ENCODE measurements around the gene HABP4. TPM values are rescaled to one million over a fixed set of nuclear protein-coding genes. Genes with fewer than 3 reads are reported as not detected.

HABP4 gene
- total RNA-seq, 3 donors from 2014 or later (not counting 1 experiment from before 2014, with no cell fraction given), result 3.0 to 3.9 (median 3.6) TPM

DNA sequence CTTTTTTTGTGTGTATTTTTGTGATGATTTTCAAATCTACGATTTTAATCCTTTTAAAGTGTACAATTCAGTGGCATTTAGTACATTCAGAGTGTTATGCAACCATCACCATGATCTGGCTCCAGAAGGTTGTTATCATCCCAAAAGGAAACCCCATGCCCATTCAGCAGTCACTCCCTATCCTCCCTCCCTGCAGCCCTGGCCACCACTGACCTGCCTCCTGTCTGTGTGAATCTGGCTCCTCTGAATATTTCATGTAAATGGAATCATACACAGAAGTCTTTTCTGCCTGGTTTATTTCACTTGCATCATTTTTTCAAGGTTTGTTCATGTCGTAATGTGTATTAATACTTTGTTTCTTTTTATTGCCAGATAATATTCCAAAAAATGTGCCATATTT lies 32.5 kb downstream of the HABP4 start:
- no peaks in the 10 kb centered on the region for H3K9me3 ChIP-seq (ENCODE audit: control insufficient read depth, insufficient read depth, low read length)
- Mint-ChIP-seq H3K27ac (no peak overlapping the region), H3K27me3 (ENCODE audit: low read depth in 2 of 2) (no peaks in the 10 kb centered on the region), H3K36me3 (no peaks in the 10 kb centered on the region), H3K9me3 (no peaks in the 10 kb centered on the region), H3K4me3 (no peak overlapping the region), H3K4me1 (no peaks in the 10 kb centered on the region)
- no peak overlapping the region for H3K27ac ChIP-seq (ENCODE audit: low read length)
- TF ChIP-seq, protein P1, sequence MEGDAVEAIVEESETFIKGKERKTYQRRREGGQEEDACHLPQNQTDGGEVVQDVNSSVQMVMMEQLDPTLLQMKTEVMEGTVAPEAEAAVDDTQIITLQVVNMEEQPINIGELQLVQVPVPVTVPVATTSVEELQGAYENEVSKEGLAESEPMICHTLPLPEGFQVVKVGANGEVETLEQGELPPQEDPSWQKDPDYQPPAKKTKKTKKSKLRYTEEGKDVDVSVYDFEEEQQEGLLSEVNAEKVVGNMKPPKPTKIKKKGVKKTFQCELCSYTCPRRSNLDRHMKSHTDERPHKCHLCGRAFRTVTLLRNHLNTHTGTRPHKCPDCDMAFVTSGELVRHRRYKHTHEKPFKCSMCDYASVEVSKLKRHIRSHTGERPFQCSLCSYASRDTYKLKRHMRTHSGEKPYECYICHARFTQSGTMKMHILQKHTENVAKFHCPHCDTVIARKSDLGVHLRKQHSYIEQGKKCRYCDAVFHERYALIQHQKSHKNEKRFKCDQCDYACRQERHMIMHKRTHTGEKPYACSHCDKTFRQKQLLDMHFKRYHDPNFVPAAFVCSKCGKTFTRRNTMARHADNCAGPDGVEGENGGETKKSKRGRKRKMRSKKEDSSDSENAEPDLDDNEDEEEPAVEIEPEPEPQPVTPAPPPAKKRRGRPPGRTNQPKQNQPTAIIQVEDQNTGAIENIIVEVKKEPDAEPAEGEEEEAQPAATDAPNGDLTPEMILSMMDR (IDR thresholded peaks at IDR 0.05), result no peak
- ATAC-seq (no peak), DNase-seq (no peak)
- H3K36me3 ChIP-seq (ENCODE audit: control insufficient read depth, insufficient read depth, low read length), result peaks cover 12% of the 10 kb centered on the region
- no peaks in the 10 kb centered on the region for H3K27me3 ChIP-seq (ENCODE audit: control insufficient read depth, insufficient read depth, low read length)
- intact Hi-C loops (cut with micrococcal nuclease), result no loop called here
- 100% methylated on average over 1 of the region's 2 CpGs for WGBS (ENCODE audit: insufficient coverage)
- no peak overlapping the region for H3K4me3 ChIP-seq (ENCODE audit: low read length)
- H3K4me1 ChIP-seq (ENCODE audit: control insufficient read depth, insufficient read depth, low read length), result no peaks in the 10 kb centered on the region

- H3K9me3 Mint-ChIP-seq, result no peaks in the 10 kb centered on the region
- no peak overlapping the region for H3K27ac Mint-ChIP-seq
- Histone ChIP-seq H3K27ac (ENCODE audit: low read length) (no peak overlapping the region), H3K36me3 (ENCODE audit: control insufficient read depth, insufficient read depth, low read length) (peaks cover 19% of the 10 kb centered on the region), H3K4me1 (ENCODE audit: control insufficient read depth, insufficient read depth, low read length) (no peaks in the 10 kb centered on the region), H3K4me3 (ENCODE audit: low read length) (no peak overlapping the region), H3K9me3 (ENCODE audit: control insufficient read depth, insufficient read depth, low read length) (no peaks in the 10 kb centered on the region), H3K27me3 (ENCODE audit: control insufficient read depth, insufficient read depth, low read length) (no peaks in the 10 kb centered on the region)
- TF ChIP-seq, protein P1 (IDR thresholded peaks at IDR 0.05), result no peak
- intact Hi-C loops (cut with micrococcal nuclease), result no loop called here
- H3K36me3 Mint-ChIP-seq, result no peaks in the 10 kb centered on the region
- ATAC-seq, result no peak
- H3K27me3 Mint-ChIP-seq (ENCODE audit: low read depth in 2 of 2), result no peaks in the 10 kb centered on the region
- H3K4me1 Mint-ChIP-seq, result no peaks in the 10 kb centered on the region
- WGBS (ENCODE audit: insufficient coverage), result 69% methylated on average over 2 of the region's 4 CpGs
- H3K4me3 Mint-ChIP-seq, result no peak overlapping the region
- DNase-seq, result no peak
Measured at GRCh38 chr9:96483197-96483596, 33.2 kb downstream of the HABP4 start.

- Mint-ChIP-seq H3K4me3 (no peak overlapping the region), H3K36me3 (no peaks in the 10 kb centered on the region), H3K4me1 (no peaks in the 10 kb centered on the region), H3K9me3 (no peaks in the 10 kb centered on the region), H3K27me3 (ENCODE audit: low read depth in 2 of 2) (no peaks in the 10 kb centered on the region), H3K27ac (no peak overlapping the region)
- Histone ChIP-seq H3K27ac (ENCODE audit: low read length) (no peak overlapping the region), H3K4me3 (ENCODE audit: low read length) (no peak overlapping the region), H3K4me1 (ENCODE audit: control insufficient read depth, insufficient read depth, low read length) (no peaks in the 10 kb centered on the region), H3K9me3 (ENCODE audit: control insufficient read depth, insufficient read depth, low read length) (no peaks in the 10 kb centered on the region), H3K27me3 (ENCODE audit: control insufficient read depth, insufficient read depth, low read length) (no peaks in the 10 kb centered on the region), H3K36me3 (ENCODE audit: control insufficient read depth, insufficient read depth, low read length) (peaks cover 26% of the 10 kb centered on the region)
- no peak for DNase-seq
- TF ChIP-seq, protein P1 (IDR thresholded peaks at IDR 0.05), result no peak
- ATAC-seq, result no peak
- intact Hi-C loops (cut with micrococcal nuclease), result no loop called here
- WGBS (ENCODE audit: insufficient coverage), result 67% methylated on average over 1 of the region's 3 CpGs
Measured at GRCh38 chr9:96483733-96484390, 33.9 kb downstream of the HABP4 start.

DNA sequence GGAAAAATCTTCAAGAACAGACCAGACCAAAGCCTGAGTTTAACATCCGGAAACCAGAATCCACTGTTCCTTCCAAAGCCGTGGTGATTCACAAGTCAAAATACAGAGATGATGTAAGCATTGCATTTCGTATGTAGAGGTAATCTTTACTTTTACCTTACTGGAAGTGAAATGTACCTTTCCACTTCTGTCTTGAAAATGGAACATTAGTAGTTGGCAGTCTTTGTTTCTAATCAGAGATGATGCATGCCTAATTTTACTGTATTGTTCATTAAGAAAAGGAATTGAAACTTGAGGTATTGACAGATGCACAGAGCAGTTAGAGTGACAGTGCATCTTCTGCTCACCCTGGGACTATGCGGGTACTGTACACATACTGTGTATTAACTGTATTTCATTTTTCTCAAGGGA lies 34.6 kb downstream of the HABP4 start:
- TF ChIP-seq, protein P1 (IDR thresholded peaks at IDR 0.05), result no peak
- intact Hi-C loops (cut with micrococcal nuclease), result no loop called here
- H3K9me3 Mint-ChIP-seq, result no peaks in the 10 kb centered on the region
- H3K27me3 Mint-ChIP-seq (ENCODE audit: low read depth in 2 of 2), result no peaks in the 10 kb centered on the region
- ATAC-seq (no peak), DNase-seq (no peak)
- no peak overlapping the region for H3K4me3 ChIP-seq (ENCODE audit: low read length)
- H3K36me3 ChIP-seq (ENCODE audit: control insufficient read depth, insufficient read depth, low read length), result peaks cover 28% of the 10 kb centered on the region
- H3K4me1 Mint-ChIP-seq, result no peaks in the 10 kb centered on the region
- 83% methylated on average over 2 of the region's 4 CpGs for WGBS (ENCODE audit: insufficient coverage)
- no peaks in the 10 kb centered on the region for H3K4me1 ChIP-seq (ENCODE audit: control insufficient read depth, insufficient read depth, low read length)
- H3K27ac Mint-ChIP-seq, result no peak overlapping the region
- no peak overlapping the region for H3K4me3 Mint-ChIP-seq
- H3K9me3 ChIP-seq (ENCODE audit: control insufficient read depth, insufficient read depth, low read length), result no peaks in the 10 kb centered on the region
- H3K27ac ChIP-seq (ENCODE audit: low read length), result no peak overlapping the region
- H3K27me3 ChIP-seq (ENCODE audit: control insufficient read depth, insufficient read depth, low read length), result no peaks in the 10 kb centered on the region
- no peaks in the 10 kb centered on the region for H3K36me3 Mint-ChIP-seq
